IMR-90 (cell line): ENCODE data around the gene MRPS9. TPM values are rescaled to one million over a fixed set of nuclear protein-coding genes. Genes with fewer than 3 reads are reported as not detected.

Source experiments
- ATAC-seq: fragments of 200-7000 bp; cut with Tn5 transposase; 2 replicates; pipeline ENCODE4 v1.9.1; 2020; ENCODE audit warnings: low read depth, mild to moderate bottlenecking, moderate library complexity
- BruUV-seq: library from RNA; stranded (reverse); fragments of 400-500 nt; replicated peaks from 2 replicates; lab custom pipeline; 2021; lab: Mats Ljungman, UMichigan
- CTCF ChIA-PET: fragments of 300-600 bp; formaldehyde crosslinking; extraction: SDS; loops from one replicate; lab custom pipeline; 2021; ENCODE audit warnings: antibody characterized with exemption; lab: Yijun Ruan, JAX
- POLR2A ChIA-PET: fragments of 300-600 bp; sonication (Branson Sonifier 250); formaldehyde crosslinking; loops from one replicate; lab custom pipeline; 2022; ENCODE audit warnings: antibody characterized with exemption; ENCODE audit not compliant: unreplicated experiment; lab: Charles Lee
- DNase-seq: peaks from one replicate; pipeline ENCODE4 v3.0.0; 2013
- H2AFZ ChIP-seq: replicated peaks from 2 replicates; pipeline ENCODE3; 2013; ENCODE audit warnings: low read length, mild to moderate bottlenecking; ENCODE audit not compliant: poor library complexity
- H2AK5ac ChIP-seq: 2 replicates; pipeline ENCODE4 v1.6.1; 2013; ENCODE audit warnings: low read depth, low read length, inconsistent platforms
- H2AK9ac ChIP-seq: replicated peaks from 2 replicates; pipeline ENCODE3; 2013; ENCODE audit warnings: mild to moderate bottlenecking, low read depth, low read length, moderate library complexity; ENCODE audit not compliant: poor library complexity
- H2BK120ac ChIP-seq: 2 replicates; pipeline ENCODE4 v1.6.1; 2013; ENCODE audit warnings: low read depth, low read length, inconsistent platforms
- H2BK15ac ChIP-seq: 3 replicates; pipeline ENCODE4 v1.6.1; 2013; ENCODE audit warnings: low read depth, low read length, inconsistent platforms
- H2BK20ac ChIP-seq: 2 replicates; pipeline ENCODE4 v1.6.1; 2013; ENCODE audit warnings: low read depth, mild to moderate bottlenecking, inconsistent platforms, low read length, moderate library complexity
- H2BK5ac ChIP-seq: 2 replicates; pipeline ENCODE4 v1.6.1; 2013; ENCODE audit warnings: mild to moderate bottlenecking, low read depth, low read length, inconsistent platforms; ENCODE audit not compliant: poor library complexity, severe bottlenecking
- H3K14ac ChIP-seq: replicated peaks from 2 replicates; pipeline ENCODE4 v1.6.1; 2013; ENCODE audit warnings: low read depth, low read length, inconsistent platforms
- H3K18ac ChIP-seq: 2 replicates; pipeline ENCODE4 v1.6.1; 2013; ENCODE audit warnings: low read depth, low read length, control low read depth
- H3K23ac ChIP-seq: 2 replicates; pipeline ENCODE4 v1.6.1; 2013; ENCODE audit warnings: low read depth, low read length, inconsistent platforms
- H3K27ac ChIP-seq: 2 replicates; pipeline ENCODE4 v1.5.1; 2013; ENCODE audit warnings: mild to moderate bottlenecking, control low read depth, low read length; ENCODE audit not compliant: insufficient read depth
- H3K27me3 ChIP-seq: 2 replicates; pipeline ENCODE4 v1.6.1; 2013; ENCODE audit warnings: low read length; ENCODE audit not compliant: control insufficient read depth, insufficient read depth
- H3K36me3 ChIP-seq: 2 replicates; pipeline ENCODE4 v1.6.1; 2013; ENCODE audit warnings: low read length, mixed read lengths; ENCODE audit not compliant: control insufficient read depth, insufficient read depth
- H3K4ac ChIP-seq: 2 replicates; pipeline ENCODE4 v1.6.1; 2013; ENCODE audit warnings: low read depth, low read length, inconsistent platforms
- H3K4me1 ChIP-seq: 2 replicates; pipeline ENCODE4 v1.6.1; 2013; ENCODE audit warnings: low read length, mixed read lengths; ENCODE audit not compliant: control insufficient read depth, insufficient read depth
- H3K4me2 ChIP-seq: 2 replicates; pipeline ENCODE4 v1.6.1; 2013; ENCODE audit warnings: low read depth, mild to moderate bottlenecking, control low read depth, low read length, moderate library complexity
- H3K4me3 ChIP-seq: 2 replicates; pipeline ENCODE4 v1.5.1; 2013; ENCODE audit warnings: low read depth, mild to moderate bottlenecking, control low read depth, low read length, moderate library complexity; ENCODE audit not compliant: insufficient read depth
- H3K56ac ChIP-seq: 2 replicates; pipeline ENCODE4 v1.6.1; 2013; ENCODE audit warnings: low read length, inconsistent platforms; ENCODE audit not compliant: insufficient read depth; ENCODE audit errors: extremely low read depth
- H3K79me1 ChIP-seq, 2 experiments: 2 replicates each; pipeline ENCODE4 v1.6.1; 2013; ENCODE audit warnings: low read length in 2 of 2, inconsistent platforms in 1 of 2, low read depth in 1 of 2
- H3K9ac ChIP-seq: 2 replicates; pipeline ENCODE4 v1.6.1; 2013; ENCODE audit warnings: low read depth, low read length, control low read depth
- H3K9me1 ChIP-seq: 2 replicates; pipeline ENCODE4 v1.6.1; 2013; ENCODE audit warnings: low read length, inconsistent platforms; ENCODE audit not compliant: insufficient read depth
- H3K9me3 ChIP-seq: 2 replicates; pipeline ENCODE4 v1.6.1; 2013; ENCODE audit warnings: low read length; ENCODE audit not compliant: control insufficient read depth, insufficient read depth
- H4K20me1 ChIP-seq: 2 replicates; pipeline ENCODE4 v1.6.1; 2013; ENCODE audit warnings: low read length, inconsistent platforms; ENCODE audit not compliant: insufficient read depth
- H4K5ac ChIP-seq: 2 replicates; pipeline ENCODE4 v1.6.1; 2013; ENCODE audit warnings: mild to moderate bottlenecking, low read depth, low read length, control low read depth
- H4K8ac ChIP-seq, 2 experiments: 2 replicates each; pipeline ENCODE4 v1.6.1; 2013; ENCODE audit warnings: low read depth in 2 of 2, low read length in 2 of 2, control low read depth in 1 of 2, inconsistent platforms in 1 of 2
- H4K91ac ChIP-seq: 2 replicates; pipeline ENCODE4 v1.6.1; 2013; ENCODE audit warnings: low read depth, low read length, inconsistent platforms; ENCODE audit not compliant: insufficient read depth
- BHLHE40 ChIP-seq: fragments of 150-350 bp; IDR thresholded peaks from 2 replicates; pipeline ENCODE4 v1.6.1; 2016; ENCODE audit warnings: mild to moderate bottlenecking, low read depth, low read length
- CEBPB ChIP-seq: IDR thresholded peaks from 2 replicates; pipeline ENCODE4 v1.6.1; 2012; ENCODE audit warnings: low read depth, low read length, improper control_type of control experiment
- FOS ChIP-seq: fragments of 150-350 bp; IDR thresholded peaks from 2 replicates; pipeline ENCODE4 v1.6.1; 2016; ENCODE audit warnings: low read depth, low read length
- MAFK ChIP-seq: IDR thresholded peaks from 2 replicates; pipeline ENCODE4 v1.6.1; 2012; ENCODE audit warnings: low read depth, low read length, improper control_type of control experiment
- MAZ ChIP-seq: IDR thresholded peaks from 2 replicates; pipeline ENCODE4 v1.6.1; 2012; ENCODE audit warnings: low read depth, mild to moderate bottlenecking, low read length, improper control_type of control experiment, moderate library complexity, borderline replicate concordance
- NFE2L2 ChIP-seq: fragments of 150-350 bp; IDR thresholded peaks from 2 replicates; pipeline ENCODE4 v1.6.1; 2016; ENCODE audit warnings: low read depth, mild to moderate bottlenecking, low read length
- POLR2A ChIP-seq: IDR thresholded peaks from 2 replicates; pipeline ENCODE4 v1.6.1; 2012; ENCODE audit warnings: mild to moderate bottlenecking, low read depth, low read length
- RAD21 ChIP-seq: IDR thresholded peaks from 2 replicates; pipeline ENCODE4 v1.6.1; 2012; ENCODE audit warnings: low read length, improper control_type of control experiment
- USF2 ChIP-seq: fragments of 150-350 bp; IDR thresholded peaks from 2 replicates; pipeline ENCODE4 v1.6.1; 2017; ENCODE audit warnings: mild to moderate bottlenecking, antibody characterized with exemption, low read length, low read depth
- WGBS, 2 experiments: methylation state at CpG; one replicate each; pipeline versions ENCODE4 v1.1.5 to v1.1.7; 2013; ENCODE audit warnings: missing lambda C conversion rate in 2 of 2; ENCODE audit not compliant: insufficient read length in 1 of 2; ENCODE audit errors: extremely low coverage in 2 of 2; 5-methylcytosine and 5-hydroxymethylcytosine counted together
- dilution Hi-C: fragments of 300-500 bp; cut with HindIII; formaldehyde crosslinking; loops from one replicate; pipeline ENCODE4 v1.14.3; 2018; ENCODE audit warnings: low sequenced_read_pairs; ENCODE audit not compliant: unreplicated experiment
- in situ Hi-C: fragments of 300-500 bp; cut with MboI; formaldehyde crosslinking; loops from 3 replicates; pipeline ENCODE4 v1.14.3; 2019; ENCODE audit warnings: low sequenced_read_pairs, inconsistent platforms, mixed read lengths
- intact Hi-C: fragments of 100-400 bp; cut with micrococcal nuclease; formaldehyde crosslinking; loops from 2 replicates; pipeline ENCODE4 v1.10.0; 2022
- polyA plus RNA-seq, 3 experiments: library from polyadenylated mRNA; depleted of rRNA; stranded (reverse); fragments of >200 nt; gene quantifications; 2 replicates each; pipeline ENCODE4 v1.2.3, GENCODE V29; 2012; ENCODE audit warnings: low replicate concordance in 1 of 3
- total RNA-seq: library from RNA; depleted of rRNA; stranded (reverse); fragments of >200 nt; gene quantifications from 2 replicates; pipeline ENCODE4 v1.2.3, GENCODE V29; 2012
- TF ChIP-seq, protein P1 (sequence below): conservative IDR thresholded peaks from 2 replicates; pipeline ENCODE4 v1.5.1; 2012; ENCODE audit warnings: mild to moderate bottlenecking, low read depth, low read length, improper control_type of control experiment

MRPS9 gene
- total and polyA plus RNA-seq, 2 of the 4 experiments (the other 2 are of a cell fraction) = 20.6 to 27.7 TPM

- no peaks in the 10 kb centered on the region for H3K4me1 ChIP-seq
- H3K4ac ChIP-seq = no peak overlapping the region
- no peak overlapping the region for H4K8ac ChIP-seq
- no peak overlapping the region for H2BK5ac ChIP-seq
- H3K4me3 ChIP-seq = no peak overlapping the region
- H3K36me3 ChIP-seq = peaks cover 1% of the 10 kb centered on the region; the same call in 1 of the 2 replicates
- H3K27ac ChIP-seq = no peak overlapping the region
- ChIA-PET POLR2A (no interaction called here), CTCF (no interaction called here)
- no peak overlapping the region for H3K56ac ChIP-seq
- H4K20me1 ChIP-seq = no peaks in the 10 kb centered on the region
- no peaks in the 10 kb centered on the region for H3K27me3 ChIP-seq
- no peak overlapping the region for H2BK120ac ChIP-seq
- H3K14ac ChIP-seq = no peak overlapping the region
- intact Hi-C loops = no loop called here
- H4K5ac ChIP-seq = no peak overlapping the region
- H2AFZ ChIP-seq = no peak overlapping the region
- no peak overlapping the region for H2BK15ac ChIP-seq
- in situ Hi-C loops = no loop called here
- TF ChIP-seq USF2 (no peak), BHLHE40 (no peak), POLR2A (no peak), FOS (no peak), MAZ (no peak), RAD21 (no peak), NFE2L2 (no peak), MAFK (no peak), CEBPB (no peak)
- TF ChIP-seq, protein P1, sequence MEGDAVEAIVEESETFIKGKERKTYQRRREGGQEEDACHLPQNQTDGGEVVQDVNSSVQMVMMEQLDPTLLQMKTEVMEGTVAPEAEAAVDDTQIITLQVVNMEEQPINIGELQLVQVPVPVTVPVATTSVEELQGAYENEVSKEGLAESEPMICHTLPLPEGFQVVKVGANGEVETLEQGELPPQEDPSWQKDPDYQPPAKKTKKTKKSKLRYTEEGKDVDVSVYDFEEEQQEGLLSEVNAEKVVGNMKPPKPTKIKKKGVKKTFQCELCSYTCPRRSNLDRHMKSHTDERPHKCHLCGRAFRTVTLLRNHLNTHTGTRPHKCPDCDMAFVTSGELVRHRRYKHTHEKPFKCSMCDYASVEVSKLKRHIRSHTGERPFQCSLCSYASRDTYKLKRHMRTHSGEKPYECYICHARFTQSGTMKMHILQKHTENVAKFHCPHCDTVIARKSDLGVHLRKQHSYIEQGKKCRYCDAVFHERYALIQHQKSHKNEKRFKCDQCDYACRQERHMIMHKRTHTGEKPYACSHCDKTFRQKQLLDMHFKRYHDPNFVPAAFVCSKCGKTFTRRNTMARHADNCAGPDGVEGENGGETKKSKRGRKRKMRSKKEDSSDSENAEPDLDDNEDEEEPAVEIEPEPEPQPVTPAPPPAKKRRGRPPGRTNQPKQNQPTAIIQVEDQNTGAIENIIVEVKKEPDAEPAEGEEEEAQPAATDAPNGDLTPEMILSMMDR = no peak
- no peak for DNase-seq
- H3K9ac ChIP-seq = no peak overlapping the region
- no peaks in the 10 kb centered on the region for H3K79me1 ChIP-seq
- no peaks in the 10 kb centered on the region; the same call in 1 of the 2 replicates for H3K9me1 ChIP-seq
- H3K18ac ChIP-seq = no peak overlapping the region
- no TSS peak for BruUV-seq
- H2AK5ac ChIP-seq = no peak overlapping the region
- ATAC-seq = no peak
- WGBS, 2 experiments = 100% methylated on average over 1 of the region's 1 CpG; no CpG with 5 or more reads in 1 of the 2 experiments
- no peaks in the 10 kb centered on the region for H3K9me3 ChIP-seq
- dilution Hi-C loops = no loop called here
- no peak overlapping the region for H2BK20ac ChIP-seq
- no peak overlapping the region for H3K4me2 ChIP-seq
- no peak overlapping the region for H4K91ac ChIP-seq
- no peak overlapping the region for H2AK9ac ChIP-seq
- no peak overlapping the region for H3K23ac ChIP-seq
Observed at GRCh38 chr2:105087273-105087672, 49.4 kb downstream of the MRPS9 start.
